Upper lobe of left lung (tissue), 4 donors: Measurements from ENCODE around the gene PCDHGC5.

ENCODE experiments used
- POLR2A ChIP-seq, 4 donors: fragments of 450-650 bp; IDR thresholded peaks; one replicate each; pipeline ENCODE4 v1.5.1; 2016 to 2017; ENCODE audit warnings: antibody characterized with exemption in 4 of 4, mild to moderate bottlenecking in 2 of 4
- POLR2AphosphoS5 ChIP-seq, 2 donors: sonication (generic); formaldehyde crosslinking; IDR thresholded peaks; one replicate each; pipeline ENCODE4 v1.5.1; 2017; ENCODE audit warnings: antibody characterized with exemption in 2 of 2

DNA sequence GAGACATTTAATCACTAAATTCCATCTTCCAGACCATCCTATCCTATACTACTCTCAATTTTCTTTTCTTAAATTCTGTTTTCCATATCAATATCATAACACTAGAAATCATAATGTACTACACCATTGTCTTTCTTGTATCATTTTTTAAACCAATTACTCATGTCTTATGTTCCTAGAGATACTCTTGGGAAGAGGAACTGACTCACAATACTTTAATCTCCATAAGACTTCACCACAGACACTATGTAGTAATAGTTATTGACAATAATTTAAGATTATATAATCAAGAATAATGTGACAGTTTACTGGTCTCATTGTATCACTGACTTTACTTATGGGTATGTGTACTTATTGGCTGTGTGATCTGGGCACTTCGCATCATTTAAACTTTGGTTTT lies 43.8 kb downstream of the PCDHGC5 start:
- TF ChIP-seq POLR2AphosphoS5 (IDR thresholded peaks at IDR 0.05) (no peak), POLR2A (IDR thresholded peaks at IDR 0.05) (no peak)
